MM.1S (cell line): ENCODE results near the gene EPB41.

Source experiments
- DNase-seq: peaks from one replicate; pipeline ENCODE4 v3.0.0-alpha.2; 2015
- H2AFZ ChIP-seq: fragments of 300-600 bp; sonication (generic); 2 replicates; pipeline ENCODE4 v1.6.0; 2016; ENCODE audit warnings: antibody characterized with exemption, low read length
- H3F3A ChIP-seq: fragments of 300-600 bp; sonication (generic); 2 replicates; pipeline ENCODE4 v1.6.1; 2016; ENCODE audit warnings: mild to moderate bottlenecking, antibody characterized with exemption, low read length, moderate library complexity, mixed read lengths; ENCODE audit not compliant: insufficient read depth
- H3K27ac ChIP-seq: fragments of 300-600 bp; sonication (generic); 2 replicates; pipeline ENCODE4 v1.5.1; 2016; ENCODE audit warnings: mild to moderate bottlenecking, low read length
- H3K27me3 ChIP-seq: fragments of 300-600 bp; sonication (generic); replicated peaks from 2 replicates; pipeline ENCODE4 v1.6.0; 2016; ENCODE audit warnings: low read length; ENCODE audit not compliant: insufficient read depth
- H3K36me3 ChIP-seq: fragments of 300-600 bp; sonication (generic); replicated peaks from 2 replicates; pipeline ENCODE4 v1.6.1; 2016; ENCODE audit warnings: mild to moderate bottlenecking, low read length, mixed read lengths; ENCODE audit not compliant: insufficient read depth
- H3K4me1 ChIP-seq: fragments of 300-600 bp; sonication (generic); 2 replicates; pipeline ENCODE4 v1.6.1; 2016; ENCODE audit warnings: low read length, mixed read lengths
- H3K4me2 ChIP-seq: fragments of 300-600 bp; sonication (generic); 2 replicates; pipeline ENCODE4 v1.6.0; 2016; ENCODE audit warnings: low read depth, low read length
- H3K4me3 ChIP-seq: fragments of 300-600 bp; sonication (generic); 2 replicates; pipeline ENCODE4 v1.5.1; 2016; ENCODE audit warnings: low read length, mixed read lengths
- H3K79me2 ChIP-seq: fragments of 300-600 bp; sonication (generic); 2 replicates; pipeline ENCODE4 v1.6.1; 2016; ENCODE audit warnings: mixed run types, low read length, mixed read lengths
- H3K9ac ChIP-seq: fragments of 300-600 bp; sonication (generic); 2 replicates; pipeline ENCODE4 v1.6.1; 2016; ENCODE audit warnings: low read length, mixed read lengths
- H3K9me2 ChIP-seq: fragments of 300-600 bp; sonication (generic); replicated peaks from 2 replicates; pipeline ENCODE4 v1.6.1; 2016; ENCODE audit warnings: mild to moderate bottlenecking, low read length, mixed read lengths; ENCODE audit not compliant: insufficient read depth
- H3K9me3 ChIP-seq: fragments of 300-600 bp; sonication (generic); replicated peaks from 2 replicates; pipeline ENCODE4 v1.6.1; 2016; ENCODE audit warnings: mild to moderate bottlenecking, low read length, mixed read lengths; ENCODE audit not compliant: insufficient read depth
- H4K20me1 ChIP-seq: fragments of 300-600 bp; sonication (generic); 2 replicates; pipeline ENCODE4 v1.6.1; 2016; ENCODE audit warnings: mild to moderate bottlenecking, low read length, moderate library complexity, mixed read lengths; ENCODE audit not compliant: insufficient read depth
- CTCF ChIP-seq: fragments of 300-600 bp; sonication (generic); IDR thresholded peaks from 2 replicates; pipeline ENCODE4 v1.5.1; 2016; ENCODE audit warnings: antibody characterized with exemption, low read length, mixed read lengths
- EZH2 ChIP-seq: fragments of 300-600 bp; sonication (generic); optimal IDR thresholded peaks from 2 replicates; pipeline ENCODE3; 2017; ENCODE audit warnings: low read depth, mild to moderate bottlenecking, antibody characterized with exemption, low read length, mixed read lengths
- EZH2phosphoT487 ChIP-seq: fragments of 300-600 bp; sonication (generic); IDR thresholded peaks from 2 replicates; pipeline ENCODE4 v1.6.1; 2018; ENCODE audit warnings: antibody characterized with exemption, low read length

The EPB41 gene

GRCh38 chr1:28973596-28974421 is 59.4 kb downstream of the EPB41 start:
- H3K79me2 ChIP-seq: peaks cover 33% of the 10 kb centered on the region
- no peaks in the 10 kb centered on the region for H3K4me1 ChIP-seq
- no peaks in the 10 kb centered on the region for H3K27me3 ChIP-seq
- H3K27ac ChIP-seq: no peak overlapping the region
- no peak for DNase-seq
- no peak overlapping the region for H3K4me2 ChIP-seq
- H2AFZ ChIP-seq: no peak overlapping the region
- 0 out of 2 replicates have a peak, but pooled peaks cover 2% of the 10 kb centered on the region for H4K20me1 ChIP-seq
- no peak for TF ChIP-seq CTCF
- TF ChIP-seq EZH2phosphoT487: no peak
- TF ChIP-seq EZH2: no peak
- H3K4me3 ChIP-seq: no peak overlapping the region
- no peaks in the 10 kb centered on the region for H3K9me3 ChIP-seq
- H3K9ac ChIP-seq: no peak overlapping the region
- no peaks in the 10 kb centered on the region for H3K36me3 ChIP-seq
- no peaks in the 10 kb centered on the region for H3K9me2 ChIP-seq
- H3F3A ChIP-seq: no peaks in the 10 kb centered on the region

GRCh38 chr1:28974432-28974831 is 60.1 kb downstream of the EPB41 start:
- TF ChIP-seq CTCF (no peak), EZH2 (no peak), EZH2phosphoT487 (no peak)
- Histone ChIP-seq H2AFZ (no peak overlapping the region), H3K9me2 (no peaks in the 10 kb centered on the region), H3K4me2 (no peak overlapping the region), H3K4me1 (no peaks in the 10 kb centered on the region), H3F3A (no peaks in the 10 kb centered on the region), H4K20me1 (0 out of 2 replicates have a peak, but pooled peaks cover 2% of the 10 kb centered on the region), H3K36me3 (no peaks in the 10 kb centered on the region), H3K27me3 (no peaks in the 10 kb centered on the region), H3K9ac (no peak overlapping the region), H3K79me2 (peaks cover 38% of the 10 kb centered on the region), H3K9me3 (no peaks in the 10 kb centered on the region), H3K4me3 (no peak overlapping the region), H3K27ac (no peak overlapping the region)
- DNase-seq: no peak

- no peak overlapping the region for H3K27ac ChIP-seq
- no peaks in the 10 kb centered on the region for H3K9me3 ChIP-seq
- TF ChIP-seq EZH2: no peak
- TF ChIP-seq EZH2phosphoT487: no peak
- no peak for TF ChIP-seq CTCF
- no peak for DNase-seq
- no peaks in the 10 kb centered on the region for H3K9me2 ChIP-seq
- H3K4me1 ChIP-seq: no peaks in the 10 kb centered on the region
- H4K20me1 ChIP-seq: 0 out of 2 replicates have a peak, but pooled peaks cover 2% of the 10 kb centered on the region
- no peak overlapping the region for H3K9ac ChIP-seq
- H3K4me2 ChIP-seq: no peak overlapping the region
- no peaks in the 10 kb centered on the region for H3F3A ChIP-seq
- no peak overlapping the region for H2AFZ ChIP-seq
- H3K79me2 ChIP-seq: peaks cover 49% of the 10 kb centered on the region
- no peaks in the 10 kb centered on the region for H3K36me3 ChIP-seq
- no peak overlapping the region for H3K4me3 ChIP-seq
- no peaks in the 10 kb centered on the region for H3K27me3 ChIP-seq
These were observed 61.9 kb downstream of the EPB41 start for GRCh38 chr1:28976248-28976647.
